HCT116 (cell line): ENCODE measurements around the gene POLR1A. TPM values are rescaled to one million over a fixed set of nuclear protein-coding genes. Genes with fewer than 3 reads are reported as not detected.

Experiments
- ATAC-seq: fragments of 200-7000 bp; cut with Tn5 transposase; 2 replicates; pipeline ENCODE4 v1.9.1; 2020; ENCODE audit warnings: mild to moderate bottlenecking, moderate library complexity
- BruUV-seq: library from RNA; stranded (reverse); fragments of 400-500 nt; replicated peaks from 2 replicates; lab custom pipeline; 2021; lab: Mats Ljungman, UMichigan
- CTCF ChIA-PET: fragments of 300-600 bp; sonication (Branson Sonifier 250); formaldehyde crosslinking; loops from one replicate; lab custom pipeline; 2021; ENCODE audit warnings: antibody characterized with exemption; lab: Charles Lee
- POLR2A ChIA-PET: fragments of 300-600, 350-600 bp; sonication (Branson Sonifier 250); formaldehyde crosslinking; loops from one replicate; lab custom pipeline; 2021; ENCODE audit warnings: antibody characterized with exemption; lab: Charles Lee
- RAD21 ChIA-PET, 2 experiments: fragments of 300-600 bp; sonication (Branson Sonifier 250); formaldehyde crosslinking; loops; one replicate each; lab custom pipeline; 2023; ENCODE audit warnings: low total read pairs in 2 of 2; ENCODE audit not compliant: uncharacterized antibody in 2 of 2, unreplicated experiment in 2 of 2, low non-redundant PET in 1 of 2; lab: Charles Lee
- DNase-seq: peaks from one replicate; pipeline ENCODE4 v3.0.0-alpha.2; 2010; ENCODE audit warnings: low read depth, low spot score
- H2AFZ ChIP-seq: fragments of 200-600 bp; shearing (Covaris generic), sonication (generic); 2 replicates; pipeline ENCODE4 v1.6.1; 2017; ENCODE audit warnings: low read depth, mixed run types, mixed read lengths, antibody characterized with exemption, low read length; ENCODE audit not compliant: poor library complexity, severe bottlenecking
- H3K27ac ChIP-seq: 2 replicates; pipeline ENCODE4 v1.5.1; 2012; ENCODE audit warnings: low read depth, low read length
- H3K27me3 ChIP-seq: fragments of 200-600 bp; sonication (generic); 2 replicates; pipeline ENCODE4 v1.6.1; 2016; ENCODE audit warnings: mixed run types, low read length, mixed read lengths; ENCODE audit not compliant: insufficient read depth
- H3K36me3 ChIP-seq, 2 experiments: fragments of 200-500 bp in 1 of 2; fragments of 200-600 bp in 1 of 2; sonication (Bioruptor generic) in 1 of 2; sonication (generic) in 1 of 2; 2 replicates each; pipeline versions ENCODE4 v1.5.1 to v1.6.1; 2014 to 2016; ENCODE audit warnings: low read length in 2 of 2, inconsistent platforms in 1 of 2, mixed read lengths in 1 of 2, mixed run types in 1 of 2; ENCODE audit not compliant: insufficient read depth in 2 of 2, control insufficient read depth in 1 of 2
- H3K4me1 ChIP-seq, 2 experiments: fragments of 200-600 bp in 1 of 2; sonication (generic) in 1 of 2; 2 replicates each; pipeline versions ENCODE4 v1.5.1 to v1.6.1; 2012 to 2017; ENCODE audit warnings: low read length in 2 of 2, inconsistent platforms in 1 of 2, mild to moderate bottlenecking in 1 of 2, mixed read lengths in 1 of 2, mixed run types in 1 of 2, moderate library complexity in 1 of 2; ENCODE audit not compliant: insufficient read depth in 2 of 2, control insufficient read depth in 1 of 2
- H3K4me2 ChIP-seq: fragments of 200-600 bp; sonication (generic); 2 replicates; pipeline ENCODE4 v1.6.1; 2017; ENCODE audit warnings: mixed run types, low read length, mixed read lengths
- H3K4me3 ChIP-seq, 2 experiments: fragments of 200-600 bp in 1 of 2; sonication (generic) in 1 of 2; replicated peaks in 1 of 2; 2 replicates each; pipeline ENCODE4 v1.5.1; 2011 to 2016; ENCODE audit warnings: low read length in 2 of 2, control low read depth in 1 of 2, low read depth in 1 of 2, mild to moderate bottlenecking in 1 of 2, mixed read lengths in 1 of 2, mixed run types in 1 of 2
- H3K79me2 ChIP-seq: fragments of 200-600 bp; sonication (generic); 2 replicates; pipeline ENCODE4 v1.6.1; 2017; ENCODE audit warnings: mild to moderate bottlenecking, mixed run types, low read length, moderate library complexity, mixed read lengths; ENCODE audit not compliant: insufficient read depth
- H3K9ac ChIP-seq: fragments of 200-600 bp; sonication (generic); 2 replicates; pipeline ENCODE4 v1.6.1; 2016; ENCODE audit warnings: low read length, mixed read lengths
- H3K9me2 ChIP-seq: fragments of 200-600 bp; sonication (generic), shearing (Covaris generic); 2 replicates; pipeline ENCODE4 v1.6.1; 2017; ENCODE audit warnings: mixed run types, mild to moderate bottlenecking, moderate library complexity; ENCODE audit not compliant: insufficient read depth
- H3K9me3 ChIP-seq, 2 experiments: fragments of 200-500 bp in 1 of 2; fragments of 200-600 bp in 1 of 2; sonication (Bioruptor generic) in 1 of 2; sonication (generic) in 1 of 2; 2 replicates each; pipeline ENCODE4 v1.6.1; 2014 to 2017; ENCODE audit warnings: low read length in 2 of 2, mixed read lengths in 2 of 2, inconsistent platforms in 1 of 2, low read depth in 1 of 2, mild to moderate bottlenecking in 1 of 2, mixed run types in 1 of 2, moderate library complexity in 1 of 2; ENCODE audit not compliant: control insufficient read depth in 1 of 2, insufficient read depth in 1 of 2
- H4K20me1 ChIP-seq: fragments of 200-600 bp; sonication (generic), shearing (Covaris generic); 2 replicates; pipeline ENCODE4 v1.6.1; 2017; ENCODE audit warnings: mixed run types, mild to moderate bottlenecking, moderate library complexity; ENCODE audit not compliant: insufficient read depth
- CTCF ChIP-seq, 3 experiments: fragments of 200-600 bp in 1 of 3; sonication (generic) in 1 of 3; IDR thresholded peaks in 2 of 3; conservative IDR thresholded peaks in 1 of 3; 2 replicates each; pipeline ENCODE4 v1.5.1; 2012 to 2017; ENCODE audit warnings: low read depth in 2 of 3, low read length in 2 of 3, antibody characterized with exemption in 1 of 3, borderline replicate concordance in 1 of 3, control low read depth in 1 of 3, mild to moderate bottlenecking in 1 of 3, mixed read lengths in 1 of 3, mixed run types in 1 of 3, moderate library complexity in 1 of 3; ENCODE audit not compliant: insufficient read depth in 1 of 3
- POLR2AphosphoS5 ChIP-seq: IDR thresholded peaks from 2 replicates; pipeline ENCODE4 v1.6.1; 2011; ENCODE audit warnings: mild to moderate bottlenecking, low read depth, low read length, moderate library complexity
- SP1 ChIP-seq: IDR thresholded peaks from 2 replicates; pipeline ENCODE4 v1.6.1; 2012; ENCODE audit warnings: low read depth
- ZFX ChIP-seq: fragments of 450-650 bp; IDR thresholded peaks from 2 replicates; pipeline ENCODE4 v1.6.1; 2017
- intact Hi-C: fragments of 100-400 bp; cut with micrococcal nuclease; formaldehyde crosslinking; loops from 2 replicates; pipeline ENCODE4 v1.10.0; 2022
- total RNA-seq: library from RNA; stranded (reverse); gene quantifications from one replicate; pipeline ENCODE4 v1.2.1, GENCODE V29; 2021; ENCODE audit not compliant: unreplicated experiment

Gene POLR1A
- total RNA-seq, 1 experiment from 2014 or later, result 46.6 TPM

- intact Hi-C loops, result no loop called here
These were observed 82.3 kb downstream of the POLR1A start for GRCh38 chr2:86023366-86023712.

More at GRCh38 chr2:86023366-86023712, 82.3 kb downstream of the POLR1A start:
- ChIA-PET CTCF (no interaction called here), RAD21 (interaction anchor here in 1 of 2 experiments (0.7 to 2.0 kb wide), 2 partner anchors 196 to 303 kb away, joined by 3 to 5 read pairs; no protein-coding TSS in a partner anchor), POLR2A (no interaction called here)
- no peaks in the 10 kb centered on the region for H3K9me2 ChIP-seq
- H3K4me1 ChIP-seq, result peaks cover 0 to under 1% of the 10 kb centered on the region in 2 experiments; a peak in 1 of 4 replicates
- H3K36me3 ChIP-seq, result peaks cover 5 to 25% of the 10 kb centered on the region in 2 experiments; a peak in 3 of 4 replicates
- H3K27ac ChIP-seq, result no peak overlapping the region
- H3K4me2 ChIP-seq, result no peak overlapping the region
- no peak for TF ChIP-seq POLR2AphosphoS5
- no peak for TF ChIP-seq CTCF (IDR thresholded peaks at IDR 0.05 in 2 of 3, conservative IDR thresholded peaks at IDR 0.05 in 1 of 3; ENCODE audit: borderline replicate concordance in 1 of 3, insufficient read depth in 1 of 3, low read depth in 2 of 3, low read length in 2 of 3)
- TF ChIP-seq SP1, result no peak
- TF ChIP-seq ZFX, result no peak
- DNase-seq, result no peak
- ATAC-seq, result no peak
- no peaks in the 10 kb centered on the region for H4K20me1 ChIP-seq
- no peak overlapping the region for H3K9ac ChIP-seq
- no peaks in the 10 kb centered on the region for H3K27me3 ChIP-seq
- H3K4me3 ChIP-seq, result no peak overlapping the region
- H3K9me3 ChIP-seq, result no peaks in the 10 kb centered on the region
- H3K79me2 ChIP-seq, result no peaks in the 10 kb centered on the region
- BruUV-seq, result no TSS peak
- H2AFZ ChIP-seq, result no peak overlapping the region
